ENCODE measurements around the gene ELF4.

GRCh38 chrX:130144509-130144908 lies 34.2 kb upstream of the ELF4 start:
- TF ChIP-seq CTCF (IDR thresholded peaks at IDR 0.05; ENCODE audit: low read depth, low read length) (no peak), POLR2A (IDR thresholded peaks at IDR 0.05; ENCODE audit: extremely low read depth, insufficient read length) (no peak)

Measured in NB4 (cell line).